Astrocyte (in vitro differentiated cells and primary cell): ENCODE results near the gene GNGT1. TPM values are rescaled to one million over a fixed set of nuclear protein-coding genes. Genes with fewer than 3 reads are reported as not detected.

Experiments used
- DNase-seq: peaks from one replicate; pipeline ENCODE4 v3.0.0-alpha.2; 2010; ENCODE audit warnings: low read depth
- FAIRE-seq: peaks from 2 replicates; lab custom pipeline; 2011; peaks lifted over from hg19 to GRCh38; lab: Jason Lieb, UNC
- H2AFZ ChIP-seq: 2 replicates; pipeline ENCODE4 v1.6.0; 2012; ENCODE audit warnings: low read depth, low read length, inconsistent platforms
- H3K27ac ChIP-seq: 2 replicates; pipeline ENCODE4 v1.5.1; 2011; ENCODE audit warnings: low read depth, low read length, inconsistent platforms
- H3K27me3 ChIP-seq: 2 replicates; pipeline ENCODE4 v1.6.0; 2011; ENCODE audit warnings: low read length, inconsistent platforms; ENCODE audit not compliant: insufficient read depth
- H3K36me3 ChIP-seq: 2 replicates; pipeline ENCODE4 v1.5.1; 2011; ENCODE audit warnings: low read length, inconsistent platforms; ENCODE audit not compliant: insufficient read depth
- H3K4me1 ChIP-seq: 2 replicates; pipeline ENCODE4 v1.5.1; 2011; ENCODE audit warnings: low read length, inconsistent platforms; ENCODE audit not compliant: insufficient read depth
- H3K4me2 ChIP-seq: 2 replicates; pipeline ENCODE4 v1.6.0; 2012; ENCODE audit warnings: low read length, inconsistent platforms
- H3K4me3 ChIP-seq: 2 replicates; pipeline ENCODE4 v1.5.1; 2011; ENCODE audit warnings: low read depth, mild to moderate bottlenecking, low read length, inconsistent platforms; ENCODE audit not compliant: insufficient read depth
- H3K79me2 ChIP-seq: 2 replicates; pipeline ENCODE4 v1.6.0; 2012; ENCODE audit warnings: mild to moderate bottlenecking, low read length, inconsistent platforms; ENCODE audit not compliant: insufficient read depth
- H3K9ac ChIP-seq: 2 replicates; pipeline ENCODE4 v1.6.0; 2012; ENCODE audit warnings: mild to moderate bottlenecking, low read length, inconsistent platforms
- H3K9me3 ChIP-seq: 2 replicates; pipeline ENCODE4 v1.5.1; 2012; ENCODE audit warnings: low read depth, mild to moderate bottlenecking, low read length, inconsistent platforms; ENCODE audit not compliant: insufficient read depth
- H4K20me1 ChIP-seq: 2 replicates; pipeline ENCODE4 v1.6.0; 2012; ENCODE audit warnings: low read length, inconsistent platforms; ENCODE audit not compliant: insufficient read depth
- H3K27ac Mint-ChIP-seq: one replicate; pipeline ENCODE4 v1.8.0; 2021; ENCODE audit warnings: mild to moderate bottlenecking, mixed read lengths; ENCODE audit not compliant: unreplicated experiment
- H3K27me3 Mint-ChIP-seq: one replicate; pipeline ENCODE4 v1.8.0; 2021; ENCODE audit warnings: low read depth, mixed read lengths; ENCODE audit not compliant: unreplicated experiment
- H3K36me3 Mint-ChIP-seq: one replicate; pipeline ENCODE4 v1.8.0; 2021; ENCODE audit warnings: low read depth, mixed read lengths; ENCODE audit not compliant: unreplicated experiment
- H3K4me1 Mint-ChIP-seq: one replicate; pipeline ENCODE4 v1.8.0; 2021; ENCODE audit warnings: low read depth, mixed read lengths; ENCODE audit not compliant: unreplicated experiment
- H3K4me3 Mint-ChIP-seq: one replicate; pipeline ENCODE4 v1.8.0; 2021; ENCODE audit warnings: mild to moderate bottlenecking, moderate library complexity, mixed read lengths; ENCODE audit not compliant: unreplicated experiment
- H3K9me3 Mint-ChIP-seq: one replicate; pipeline ENCODE4 v1.8.0; 2021; ENCODE audit warnings: mild to moderate bottlenecking, mixed read lengths; ENCODE audit not compliant: unreplicated experiment
- CTCF ChIP-seq: IDR thresholded peaks from 2 replicates; pipeline ENCODE4 v1.5.1; 2011; ENCODE audit warnings: low read depth, mild to moderate bottlenecking, inconsistent platforms, low read length, moderate library complexity; ENCODE audit not compliant: insufficient read depth
- EZH2 ChIP-seq: IDR thresholded peaks from 2 replicates; pipeline ENCODE4 v1.6.1; 2012; ENCODE audit warnings: mild to moderate bottlenecking, low read length, inconsistent platforms; ENCODE audit not compliant: insufficient read depth
- total RNA-seq: library from RNA; stranded (reverse); gene quantifications from 2 replicates; pipeline ENCODE4 v1.2.1, GENCODE V29; 2021

GNGT1 gene
- total RNA-seq, 1 donor from 2014 or later, result not detected

GRCh38 chr7:93949423-93949822 is 43.1 kb downstream of the GNGT1 start:
- H3K79me2 ChIP-seq, result no peaks in the 10 kb centered on the region
- H3K9me3 Mint-ChIP-seq, result no peaks in the 10 kb centered on the region
- H3K36me3 ChIP-seq, result no peaks in the 10 kb centered on the region
- TF ChIP-seq EZH2 (no peak), CTCF (no peak)
- H3K9me3 ChIP-seq, result no peaks in the 10 kb centered on the region
- no peak overlapping the region for H3K9ac ChIP-seq
- H3K4me3 Mint-ChIP-seq, result no peak overlapping the region
- no peak overlapping the region for H2AFZ ChIP-seq
- no peaks in the 10 kb centered on the region for H3K4me1 ChIP-seq
- H3K27me3 ChIP-seq, result no peaks in the 10 kb centered on the region
- FAIRE-seq, result peak; percentile 95
- H4K20me1 ChIP-seq, result no peaks in the 10 kb centered on the region
- no peaks in the 10 kb centered on the region for H3K36me3 Mint-ChIP-seq
- peak; percentile 90 for DNase-seq
- no peak overlapping the region for H3K4me3 ChIP-seq
- peak overlapping the region; percentile 95 for H3K27ac Mint-ChIP-seq
- H3K27ac ChIP-seq, result no peak overlapping the region
- peaks cover 10% of the 10 kb centered on the region for H3K4me1 Mint-ChIP-seq
- no peaks in the 10 kb centered on the region for H3K27me3 Mint-ChIP-seq
- H3K4me2 ChIP-seq, result no peak overlapping the region

- Histone ChIP-seq H3K9me3 (no peaks in the 10 kb centered on the region), H3K36me3 (no peaks in the 10 kb centered on the region), H3K27ac (no peak overlapping the region), H3K4me2 (no peak overlapping the region), H4K20me1 (no peaks in the 10 kb centered on the region), H3K27me3 (no peaks in the 10 kb centered on the region), H3K9ac (no peak overlapping the region), H3K79me2 (no peaks in the 10 kb centered on the region), H3K4me3 (no peak overlapping the region), H3K4me1 (peaks cover 3% of the 10 kb centered on the region), H2AFZ (no peak overlapping the region)
- H3K4me3 Mint-ChIP-seq, result no peak overlapping the region
- no peak overlapping the region for H3K27ac Mint-ChIP-seq
- no peaks in the 10 kb centered on the region for H3K9me3 Mint-ChIP-seq
- TF ChIP-seq CTCF, result no peak
- TF ChIP-seq EZH2, result no peak
- no peaks in the 10 kb centered on the region for H3K27me3 Mint-ChIP-seq
- H3K36me3 Mint-ChIP-seq, result no peaks in the 10 kb centered on the region
- H3K4me1 Mint-ChIP-seq, result no peaks in the 10 kb centered on the region
- no peak for FAIRE-seq
- no peak for DNase-seq
Observed at GRCh38 chr7:93955304-93955703, 48.9 kb downstream of the GNGT1 start.

- Mint-ChIP-seq H3K9me3 (no peaks in the 10 kb centered on the region), H3K27me3 (no peaks in the 10 kb centered on the region), H3K4me1 (no peaks in the 10 kb centered on the region), H3K36me3 (no peaks in the 10 kb centered on the region), H3K4me3 (no peak overlapping the region), H3K27ac (no peak overlapping the region)
- no peak for DNase-seq
- no peak for FAIRE-seq
- TF ChIP-seq CTCF, result no peak
- Histone ChIP-seq H3K4me1 (peaks cover 3% of the 10 kb centered on the region), H2AFZ (no peak overlapping the region), H3K27ac (no peak overlapping the region), H3K4me2 (peak overlapping the region; percentile 49), H3K4me3 (no peak overlapping the region), H3K27me3 (no peaks in the 10 kb centered on the region), H3K9me3 (no peaks in the 10 kb centered on the region), H3K36me3 (no peaks in the 10 kb centered on the region), H3K9ac (no peak overlapping the region), H4K20me1 (no peaks in the 10 kb centered on the region), H3K79me2 (no peaks in the 10 kb centered on the region)
Observed at GRCh38 chr7:93957767-93958166, 51.4 kb downstream of the GNGT1 start.
